Adrenal gland (tissue), 12 donors: ENCODE results near the gene AHI1. TPM values are rescaled to one million over a fixed set of nuclear protein-coding genes. Genes with fewer than 3 reads are reported as not detected.

Experiments
- DNase-seq, 7 donors: peaks; one replicate each; pipeline ENCODE4 v3.0.0-alpha.2; 2019 to 2020
- H3K27ac ChIP-seq, 5 donors: fragments of 200-600 bp; sonication (generic) in 4 of 5; 1 replicate in 3 of 5; 2 replicates in 2 of 5; pipeline versions ENCODE4 v1.5.1 to v1.8.0; 2016 to 2020; ENCODE audit warnings: mild to moderate bottlenecking in 1 of 5
- H3K27me3 ChIP-seq: fragments of 200-600 bp; 2 replicates; pipeline ENCODE4 v1.8.0; 2021
- H3K36me3 ChIP-seq, 2 donors: fragments of 200-600 bp; replicated peaks in 1 of 2; 1 replicate in 1 of 2; 2 replicates in 1 of 2; pipeline versions ENCODE4 v1.5.1 to v1.8.0; 2018 to 2022
- H3K4me1 ChIP-seq, 2 donors: fragments of 200-600 bp; replicated peaks in 1 of 2; 1 replicate in 1 of 2; 2 replicates in 1 of 2; pipeline versions ENCODE4 v1.5.1 to v1.8.0; 2018 to 2021
- H3K4me3 ChIP-seq, 4 donors: fragments of 200-600 bp; sonication (generic) in 3 of 4; one replicate each; pipeline ENCODE4 v1.5.1; 2016 to 2018
- H3K9me3 ChIP-seq, 3 donors: fragments of 200-600 bp; sonication (generic) in 1 of 3; replicated peaks in 1 of 3; 1 replicate in 2 of 3; 2 replicates in 1 of 3; pipeline versions ENCODE4 v1.5.1 to v1.8.0; 2016 to 2021
- POLR2A ChIP-seq, 2 donors: fragments of 450-650 bp; IDR thresholded peaks; one replicate each; pipeline ENCODE4 v1.6.1; 2017; ENCODE audit warnings: antibody characterized with exemption in 2 of 2, mild to moderate bottlenecking in 2 of 2, moderate library complexity in 1 of 2
- WGBS, 4 donors: extraction: QIAGEN DNeasy Blood & Tissue Kit in 2 of 4; methylation state at CpG; one replicate each; pipeline versions ENCODE4 v1.1.5 to v1.1.7; 2013 to 2017; 5-methylcytosine and 5-hydroxymethylcytosine counted together
- intact Hi-C, 2 donors: fragments of 100-400 bp; cut with DNase I; formaldehyde crosslinking; loops; one replicate each; pipeline versions ENCODE4 v1.14.1 to v1.15.0; 2022 to 2023
- polyA plus RNA-seq, 3 donors: library from polyadenylated mRNA; stranded (reverse); fragments of 200-250 nt in 2 of 3; fragments of 350-450 nt in 1 of 3; fragmentation: Illumina TruSeq in 1 of 3; extraction: RNeasy Lipid Tissue Mini Kit (QIAGEN cat#74804) in 1 of 3; gene quantifications; one replicate each; pipeline ENCODE4 v1.2.3, GENCODE V29; 2013 to 2014
- total RNA-seq, 9 donors: library from RNA; depleted of rRNA in 4 of 9; stranded (reverse); fragments of >200 nt in 4 of 9; fragments of 120-200 nt in 1 of 9; fragmentation: NEBNext Ultra II Directional in 1 of 9; extraction: Animal tissue kit (Norgen Biotek cat#: 25700) in 1 of 9; gene quantifications; one replicate each; pipeline versions ENCODE4 v1.1.0 to v1.2.4, GENCODE V29; 2013 to 2023
- TF ChIP-seq, protein P1 (sequence below), 6 experiments: fragments of 450-650 bp in 4 of 6; fragments of 200-600 bp in 2 of 6; sonication (generic) in 1 of 6; IDR thresholded peaks; 1 replicate in 5 of 6; 2 replicates in 1 of 6; pipeline versions ENCODE4 v1.5.1 to v1.8.0; 2016 to 2021; ENCODE audit warnings: antibody characterized with exemption in 6 of 6, mild to moderate bottlenecking in 2 of 6, moderate library complexity in 1 of 6
- donor health status: healthy with polysubstance abuse.
- donor health status: Bipolar disorder and iron deficiency.
- donor health status: DM: yes; HTN: yes; CAD: no.
- donor health status: DM: no; HTN: no; CAD: no.
- donor health status: DM: no; HTN: no; CAD: no.
- donor health status: DM: yes; HTN: yes; CAD: no.

The AHI1 gene
- total and polyA plus RNA-seq, 12 donors: 9.2 to 68.7 (median 35.4) TPM

DNA sequence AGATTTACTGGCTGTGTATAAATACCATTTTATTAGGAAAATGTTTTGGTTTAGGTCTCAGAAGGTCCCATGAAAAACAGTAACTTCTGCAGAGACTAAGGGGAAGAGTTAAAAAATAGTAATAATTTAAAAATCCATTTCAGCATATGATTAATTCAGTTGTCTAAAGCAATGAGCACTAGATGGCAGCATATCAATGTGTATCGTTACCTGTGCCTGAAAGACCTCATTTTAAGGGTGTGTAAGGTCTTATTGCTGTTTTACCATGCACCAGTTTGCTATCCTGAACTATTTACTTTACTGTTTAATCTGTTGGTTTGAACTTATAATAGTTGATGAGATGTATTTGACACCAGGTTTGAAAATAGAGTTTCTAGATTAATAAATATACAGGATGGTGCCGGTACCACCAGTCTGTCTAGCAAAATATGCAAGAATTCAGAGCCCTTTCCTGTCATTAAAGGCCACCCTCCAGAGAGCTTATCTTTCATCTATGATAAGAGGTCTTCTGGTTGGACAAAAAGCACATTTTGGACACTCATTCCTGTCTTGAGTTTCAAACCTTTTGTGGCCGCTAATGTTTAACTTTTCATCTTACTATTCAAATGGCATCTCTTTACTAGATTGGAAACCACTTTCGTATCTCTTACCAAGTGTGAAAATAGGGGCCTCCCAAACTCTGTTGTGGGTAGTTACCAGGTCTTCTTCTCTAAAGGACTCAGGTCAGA, 8.9 kb upstream of the AHI1 start:
- Histone ChIP-seq H3K4me3 (no peak overlapping the region), H3K27me3 (no peaks in the 10 kb centered on the region), H3K27ac (no peak overlapping the region), H3K36me3 (no peaks in the 10 kb centered on the region), H3K4me1 (no peaks in the 10 kb centered on the region), H3K9me3 (no peaks in the 10 kb centered on the region)
- WGBS, 4 donors: 61 to 70% (median 69%) methylated on average over 4 of the region's 4 CpGs
- intact Hi-C loops: loop anchor here in 1 of 2 donors (10.0 kb wide), 1 partner anchor 728 kb away; no protein-coding TSS in a partner anchor
- DNase-seq: no peak
- TF ChIP-seq, protein P1, sequence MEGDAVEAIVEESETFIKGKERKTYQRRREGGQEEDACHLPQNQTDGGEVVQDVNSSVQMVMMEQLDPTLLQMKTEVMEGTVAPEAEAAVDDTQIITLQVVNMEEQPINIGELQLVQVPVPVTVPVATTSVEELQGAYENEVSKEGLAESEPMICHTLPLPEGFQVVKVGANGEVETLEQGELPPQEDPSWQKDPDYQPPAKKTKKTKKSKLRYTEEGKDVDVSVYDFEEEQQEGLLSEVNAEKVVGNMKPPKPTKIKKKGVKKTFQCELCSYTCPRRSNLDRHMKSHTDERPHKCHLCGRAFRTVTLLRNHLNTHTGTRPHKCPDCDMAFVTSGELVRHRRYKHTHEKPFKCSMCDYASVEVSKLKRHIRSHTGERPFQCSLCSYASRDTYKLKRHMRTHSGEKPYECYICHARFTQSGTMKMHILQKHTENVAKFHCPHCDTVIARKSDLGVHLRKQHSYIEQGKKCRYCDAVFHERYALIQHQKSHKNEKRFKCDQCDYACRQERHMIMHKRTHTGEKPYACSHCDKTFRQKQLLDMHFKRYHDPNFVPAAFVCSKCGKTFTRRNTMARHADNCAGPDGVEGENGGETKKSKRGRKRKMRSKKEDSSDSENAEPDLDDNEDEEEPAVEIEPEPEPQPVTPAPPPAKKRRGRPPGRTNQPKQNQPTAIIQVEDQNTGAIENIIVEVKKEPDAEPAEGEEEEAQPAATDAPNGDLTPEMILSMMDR (IDR thresholded peaks at IDR 0.05): peak; percentile 17 to 60 (median 56)
- no peak for TF ChIP-seq POLR2A (IDR thresholded peaks at IDR 0.05)

DNA sequence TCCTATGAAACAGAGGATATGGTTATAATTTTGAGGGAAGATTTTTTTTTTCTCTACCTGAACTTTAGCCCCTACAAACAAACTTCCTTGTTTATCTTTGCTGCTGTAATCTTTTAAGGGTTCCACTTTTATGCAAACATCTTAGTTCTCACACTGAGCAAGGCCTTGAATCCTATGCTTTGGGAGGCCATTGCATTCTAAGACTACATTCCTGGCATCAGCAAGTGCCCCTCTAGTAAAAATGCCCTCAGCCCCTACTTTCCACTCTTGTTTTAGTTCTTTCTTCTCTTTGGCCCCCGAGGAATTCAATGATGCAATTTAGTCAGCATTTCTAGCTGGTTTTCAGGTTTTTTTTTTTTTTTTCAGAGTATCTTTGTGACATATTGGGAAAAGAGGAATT, 8.1 kb upstream of the AHI1 start:
- TF ChIP-seq, protein P1 (IDR thresholded peaks at IDR 0.05): no peak
- no peak for TF ChIP-seq POLR2A (IDR thresholded peaks at IDR 0.05)
- no peaks in the 10 kb centered on the region for H3K9me3 ChIP-seq
- no peak overlapping the region for H3K4me3 ChIP-seq
- H3K27ac ChIP-seq: no peak overlapping the region
- intact Hi-C loops: loop anchor here in 1 of 2 donors (10.0 kb wide), 1 partner anchor 729 kb away; no protein-coding TSS in a partner anchor
- no peak for DNase-seq
- 23 to 41% (median 37%) methylated on average over 1 of the region's 1 CpG for WGBS, 4 donors
- no peaks in the 10 kb centered on the region for H3K27me3 ChIP-seq
- no peaks in the 10 kb centered on the region for H3K4me1 ChIP-seq
- H3K36me3 ChIP-seq: no peaks in the 10 kb centered on the region

DNA sequence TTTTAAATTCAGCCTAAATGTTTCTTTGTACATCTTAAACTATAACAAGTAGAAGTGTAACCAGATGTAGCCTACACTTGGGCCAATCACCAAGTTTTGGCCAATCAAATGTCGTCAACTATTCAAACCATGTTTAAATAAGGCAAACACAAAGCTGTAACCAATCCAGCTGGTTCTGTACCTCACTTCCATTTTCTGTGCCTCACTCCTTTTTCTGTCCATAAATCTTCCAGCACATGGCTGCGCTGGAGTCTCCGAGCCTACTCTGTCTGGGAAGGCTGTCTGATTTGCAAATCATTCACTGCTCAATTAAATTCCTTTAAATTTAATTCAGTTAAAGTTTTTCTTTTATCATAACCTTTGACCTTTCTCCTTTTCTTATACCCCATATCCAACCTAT, 7.7 kb upstream of the AHI1 start:
- Histone ChIP-seq H3K36me3 (no peaks in the 10 kb centered on the region), H3K9me3 (no peaks in the 10 kb centered on the region), H3K27ac (no peak overlapping the region), H3K4me3 (no peak overlapping the region), H3K27me3 (no peaks in the 10 kb centered on the region), H3K4me1 (no peaks in the 10 kb centered on the region)
- TF ChIP-seq, protein P1 (IDR thresholded peaks at IDR 0.05): no peak
- no peak for TF ChIP-seq POLR2A (IDR thresholded peaks at IDR 0.05)
- intact Hi-C loops: loop anchor here in 1 of 2 donors (10.0 kb wide), 1 partner anchor 730 kb away; no protein-coding TSS in a partner anchor
- WGBS, 4 donors: 93 to 100% (median 97%) methylated on average over 3 of the region's 3 CpGs
- DNase-seq: no peak

DNA sequence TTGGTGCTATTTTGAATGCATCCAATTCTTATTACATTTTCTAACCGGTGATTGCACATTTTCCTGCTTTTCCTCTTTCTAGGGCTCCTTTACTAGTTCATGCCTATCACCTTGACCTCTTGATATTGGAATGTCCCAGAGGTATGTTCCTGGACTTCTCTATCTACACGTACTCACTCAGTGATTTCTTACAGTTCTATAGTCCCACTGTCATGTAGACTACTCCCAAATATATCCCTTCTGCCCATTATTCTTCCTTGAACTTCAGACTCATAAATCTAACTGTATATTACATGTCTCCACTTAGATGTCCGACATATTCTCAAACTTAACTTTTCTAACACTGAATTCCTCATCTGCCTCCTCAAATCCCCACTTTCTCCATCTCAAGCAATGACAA, 7.2 kb upstream of the AHI1 start:
- Histone ChIP-seq H3K9me3 (no peaks in the 10 kb centered on the region), H3K36me3 (no peaks in the 10 kb centered on the region), H3K27ac (no peak overlapping the region), H3K4me1 (no peaks in the 10 kb centered on the region), H3K27me3 (no peaks in the 10 kb centered on the region), H3K4me3 (no peak overlapping the region)
- intact Hi-C loops: loop anchor here in 1 of 2 donors (10.0 kb wide), 1 partner anchor 730 kb away; no protein-coding TSS in a partner anchor
- no peak for TF ChIP-seq POLR2A (IDR thresholded peaks at IDR 0.05)
- TF ChIP-seq, protein P1 (IDR thresholded peaks at IDR 0.05): no peak
- 80 to 83% (median 82%) methylated on average over 3 of the region's 3 CpGs for WGBS, 4 donors
- DNase-seq: no peak
